ENCODE data around the gene CFAP210.

DNA sequence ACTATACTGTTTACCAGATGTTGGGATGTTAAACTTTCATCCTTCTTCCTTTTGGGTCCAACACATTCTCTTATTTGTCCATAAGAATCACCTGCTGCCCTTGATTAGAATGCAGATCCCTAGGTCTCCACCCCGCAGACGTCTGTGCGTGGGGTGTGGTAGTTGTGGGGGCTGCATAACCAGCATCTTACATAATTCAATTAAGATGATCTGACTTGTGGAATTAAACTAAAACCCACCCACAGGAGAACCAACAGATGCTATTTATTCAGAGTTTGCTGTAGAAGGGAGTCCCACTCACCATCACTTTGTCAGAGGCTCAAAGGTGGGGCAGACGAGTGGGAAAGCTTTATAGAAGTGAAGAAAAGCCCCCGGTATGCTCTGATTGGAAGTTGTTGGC lies 37.9 kb upstream of the CFAP210 start:
- TF ChIP-seq, protein P1, sequence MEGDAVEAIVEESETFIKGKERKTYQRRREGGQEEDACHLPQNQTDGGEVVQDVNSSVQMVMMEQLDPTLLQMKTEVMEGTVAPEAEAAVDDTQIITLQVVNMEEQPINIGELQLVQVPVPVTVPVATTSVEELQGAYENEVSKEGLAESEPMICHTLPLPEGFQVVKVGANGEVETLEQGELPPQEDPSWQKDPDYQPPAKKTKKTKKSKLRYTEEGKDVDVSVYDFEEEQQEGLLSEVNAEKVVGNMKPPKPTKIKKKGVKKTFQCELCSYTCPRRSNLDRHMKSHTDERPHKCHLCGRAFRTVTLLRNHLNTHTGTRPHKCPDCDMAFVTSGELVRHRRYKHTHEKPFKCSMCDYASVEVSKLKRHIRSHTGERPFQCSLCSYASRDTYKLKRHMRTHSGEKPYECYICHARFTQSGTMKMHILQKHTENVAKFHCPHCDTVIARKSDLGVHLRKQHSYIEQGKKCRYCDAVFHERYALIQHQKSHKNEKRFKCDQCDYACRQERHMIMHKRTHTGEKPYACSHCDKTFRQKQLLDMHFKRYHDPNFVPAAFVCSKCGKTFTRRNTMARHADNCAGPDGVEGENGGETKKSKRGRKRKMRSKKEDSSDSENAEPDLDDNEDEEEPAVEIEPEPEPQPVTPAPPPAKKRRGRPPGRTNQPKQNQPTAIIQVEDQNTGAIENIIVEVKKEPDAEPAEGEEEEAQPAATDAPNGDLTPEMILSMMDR (IDR thresholded peaks at IDR 0.05), result no peak
- no peak for TF ChIP-seq EP300 (IDR thresholded peaks at IDR 0.05)
- no peak for TF ChIP-seq POLR2A (IDR thresholded peaks at IDR 0.05)

Data from upper lobe of left lung (tissue), 4 donors.